ENCODE data around the gene STBD1.

GRCh38 chr4:76300012-76300411, 6.5 kb upstream of the STBD1 start:
- TF ChIP-seq CTCF (IDR thresholded peaks at IDR 0.05) (no peak), POLR2A (IDR thresholded peaks at IDR 0.05) (no peak)

Measured in thyroid gland (tissue), 4 donors.